Skeletal muscle tissue (tissue), 4 donors: ENCODE data around the gene ACP6. TPM values are rescaled to one million over a fixed set of nuclear protein-coding genes. Genes with fewer than 3 reads are reported as not detected.
A peak's percentile ranks its signal among the peaks of the same experiment; 100 is the strongest.

Experiments used
- H3K27ac ChIP-seq: one replicate; pipeline ENCODE4 v1.7.0; 2013; ENCODE audit warnings: mild to moderate bottlenecking, low read depth, low read length, inconsistent platforms
- H3K27me3 ChIP-seq, 3 donors: one replicate each; pipeline ENCODE4 v1.7.0; 2013; ENCODE audit warnings: low read length in 3 of 3; ENCODE audit not compliant: control insufficient read depth in 3 of 3, insufficient read depth in 3 of 3
- H3K36me3 ChIP-seq, 3 donors: one replicate each; pipeline ENCODE4 v1.7.0; 2013; ENCODE audit warnings: low read length in 3 of 3; ENCODE audit not compliant: control insufficient read depth in 3 of 3, insufficient read depth in 3 of 3
- H3K4me1 ChIP-seq, 3 donors: one replicate each; pipeline ENCODE4 v1.7.0; 2013; ENCODE audit warnings: low read length in 3 of 3, mild to moderate bottlenecking in 3 of 3; ENCODE audit not compliant: control insufficient read depth in 3 of 3, insufficient read depth in 3 of 3
- H3K4me3 ChIP-seq, 3 donors: one replicate each; pipeline ENCODE4 v1.7.0; 2013; ENCODE audit warnings: low read length in 3 of 3
- H3K9ac ChIP-seq, 3 donors: one replicate each; pipeline ENCODE4 v1.7.0; 2013; ENCODE audit warnings: low read length in 3 of 3, mild to moderate bottlenecking in 3 of 3, moderate library complexity in 2 of 3, low read depth in 1 of 3
- H3K9me3 ChIP-seq, 3 donors: one replicate each; pipeline ENCODE4 v1.7.0; 2013; ENCODE audit warnings: low read length in 3 of 3; ENCODE audit not compliant: control insufficient read depth in 3 of 3
- total RNA-seq: library from RNA; depleted of rRNA; stranded (reverse); fragments of >200 nt; gene quantifications from one replicate; pipeline ENCODE4 v1.2.3, GENCODE V29; 2014
- donor health status: Osteomylitis.

ACP6 gene
- total RNA-seq, 1 donor from 2014 or later = 7.8 TPM

- Histone ChIP-seq H3K4me1 (peaks cover 9 to 13% (median 9%) of the 10 kb centered on the region in 3 donors), H3K27ac (no peak overlapping the region), H3K9ac (no peak overlapping the region), H3K36me3 (no peaks in the 10 kb centered on the region), H3K4me3 (no peak overlapping the region), H3K9me3 (no peaks in the 10 kb centered on the region), H3K27me3 (no peaks in the 10 kb centered on the region)
Observed at GRCh38 chr1:147635342-147635741, 35.0 kb downstream of the ACP6 start.

- Histone ChIP-seq H3K27me3 (no peaks in the 10 kb centered on the region), H3K36me3 (no peaks in the 10 kb centered on the region), H3K4me1 (peaks cover 9 to 13% (median 11%) of the 10 kb centered on the region in 3 donors), H3K9me3 (no peaks in the 10 kb centered on the region), H3K4me3 (no peak overlapping the region), H3K9ac (no peak overlapping the region), H3K27ac (no peak overlapping the region)
Observed at GRCh38 chr1:147634645-147635044, 35.7 kb downstream of the ACP6 start.

DNA sequence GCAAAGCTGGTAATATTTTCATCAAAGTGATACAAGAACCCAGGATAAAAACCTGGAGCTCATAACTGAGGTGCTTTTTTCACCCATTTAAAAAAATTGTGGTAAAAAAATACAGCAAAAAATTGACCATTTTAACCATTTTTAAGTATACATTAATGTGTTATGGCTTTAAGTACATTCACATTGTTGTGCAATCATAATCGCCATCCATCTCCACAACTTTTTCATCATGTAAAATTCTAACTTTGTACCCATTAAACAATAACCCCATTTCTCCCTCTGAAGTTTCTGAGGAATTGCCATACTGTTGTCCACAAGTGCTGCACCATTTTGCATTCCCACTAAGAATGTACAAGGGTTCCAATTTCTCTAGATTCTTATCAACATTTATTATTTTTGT, 36.6 kb downstream of the ACP6 start:
- Histone ChIP-seq H3K27me3 (no peaks in the 10 kb centered on the region), H3K36me3 (no peaks in the 10 kb centered on the region), H3K27ac (no peak overlapping the region), H3K4me3 (no peak overlapping the region), H3K4me1 (peaks cover 9 to 13% (median 11%) of the 10 kb centered on the region in 3 donors), H3K9me3 (no peaks in the 10 kb centered on the region), H3K9ac (no peak overlapping the region)

DNA sequence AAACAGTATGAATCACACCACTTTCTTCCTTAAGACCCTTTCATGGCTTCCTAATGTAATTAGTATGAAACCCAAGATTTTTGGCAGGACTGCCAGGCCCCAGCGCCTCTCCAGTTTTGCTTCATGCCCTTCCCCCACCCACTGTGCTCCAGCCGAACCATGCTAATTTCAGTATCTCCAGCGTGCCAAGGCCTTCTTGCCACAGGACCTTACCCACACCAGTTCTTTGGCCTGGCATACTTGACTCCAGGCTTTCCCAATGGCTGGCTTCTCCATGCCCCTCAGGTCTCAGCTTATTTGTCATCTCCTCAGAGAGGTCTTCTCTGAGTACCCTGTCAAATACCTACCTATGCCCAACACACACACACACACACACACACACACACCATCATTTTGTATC, 38.5 kb downstream of the ACP6 start:
- no peak overlapping the region for H3K4me3 ChIP-seq
- H3K4me1 ChIP-seq = peaks cover 9 to 16% (median 14%) of the 10 kb centered on the region in 3 donors
- H3K9ac ChIP-seq = no peak overlapping the region
- H3K9me3 ChIP-seq = no peaks in the 10 kb centered on the region
- H3K27me3 ChIP-seq = no peaks in the 10 kb centered on the region
- H3K27ac ChIP-seq = no peak overlapping the region
- no peaks in the 10 kb centered on the region for H3K36me3 ChIP-seq

- Histone ChIP-seq H3K9ac (peak overlapping the region in 1 of 3 donors; percentile 45), H3K36me3 (no peaks in the 10 kb centered on the region), H3K4me3 (no peak overlapping the region), H3K27me3 (no peaks in the 10 kb centered on the region), H3K4me1 (peaks cover 9 to 16% (median 14%) of the 10 kb centered on the region in 3 donors), H3K27ac (no peak overlapping the region), H3K9me3 (no peaks in the 10 kb centered on the region)
Observed at GRCh38 chr1:147630447-147630846, 39.9 kb downstream of the ACP6 start.

DNA sequence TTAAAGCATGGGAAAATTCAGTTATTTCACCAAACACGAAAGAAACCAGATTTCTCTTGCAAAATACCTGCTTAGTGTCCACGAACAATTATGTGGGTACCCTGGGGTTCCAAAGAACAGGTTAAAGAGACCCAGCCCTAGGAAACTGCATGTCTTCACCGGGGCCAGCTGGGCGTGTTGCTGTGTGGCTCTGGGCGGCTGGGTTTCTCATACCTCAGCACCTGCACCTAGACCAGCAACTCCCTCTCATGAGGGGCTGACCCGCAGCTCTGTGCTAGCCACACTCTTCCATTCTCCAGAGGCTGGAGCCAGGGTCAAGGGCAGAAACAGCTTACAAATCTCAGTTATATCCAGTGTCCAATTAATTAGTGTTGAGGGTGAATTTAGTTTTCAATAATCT, 40.3 kb downstream of the ACP6 start:
- H3K4me1 ChIP-seq = peaks cover 9 to 16% (median 14%) of the 10 kb centered on the region in 3 donors
- no peak overlapping the region for H3K9ac ChIP-seq
- H3K36me3 ChIP-seq = no peaks in the 10 kb centered on the region
- H3K9me3 ChIP-seq = no peaks in the 10 kb centered on the region
- H3K27me3 ChIP-seq = no peaks in the 10 kb centered on the region
- H3K27ac ChIP-seq = no peak overlapping the region
- H3K4me3 ChIP-seq = no peak overlapping the region

DNA sequence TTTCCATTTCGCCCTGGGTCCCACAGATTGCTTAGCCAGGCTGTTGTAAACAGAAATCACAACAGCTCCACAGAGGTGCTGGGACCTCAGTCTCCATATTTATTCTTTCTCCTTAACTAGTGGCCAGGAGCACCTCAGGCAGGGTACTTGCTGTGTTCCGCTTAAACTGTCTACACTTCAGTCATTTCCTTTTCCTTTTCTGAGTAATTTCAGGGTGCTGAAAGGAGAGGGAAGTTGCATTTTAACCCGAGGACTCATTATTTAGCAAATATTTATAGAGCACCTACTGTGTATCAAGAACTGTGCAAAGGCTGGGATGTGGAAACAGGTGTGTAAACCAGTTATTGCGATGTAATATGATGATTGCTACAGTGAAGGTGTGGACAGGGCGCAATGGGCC, 41.9 kb downstream of the ACP6 start:
- Histone ChIP-seq H3K9me3 (no peaks in the 10 kb centered on the region), H3K27ac (no peak overlapping the region), H3K9ac (no peak overlapping the region), H3K4me3 (no peak overlapping the region), H3K27me3 (no peaks in the 10 kb centered on the region), H3K4me1 (peaks cover 9 to 16% (median 14%) of the 10 kb centered on the region in 3 donors), H3K36me3 (peaks cover 2 to 14% (median 6%) of the 10 kb centered on the region in 3 donors)

DNA sequence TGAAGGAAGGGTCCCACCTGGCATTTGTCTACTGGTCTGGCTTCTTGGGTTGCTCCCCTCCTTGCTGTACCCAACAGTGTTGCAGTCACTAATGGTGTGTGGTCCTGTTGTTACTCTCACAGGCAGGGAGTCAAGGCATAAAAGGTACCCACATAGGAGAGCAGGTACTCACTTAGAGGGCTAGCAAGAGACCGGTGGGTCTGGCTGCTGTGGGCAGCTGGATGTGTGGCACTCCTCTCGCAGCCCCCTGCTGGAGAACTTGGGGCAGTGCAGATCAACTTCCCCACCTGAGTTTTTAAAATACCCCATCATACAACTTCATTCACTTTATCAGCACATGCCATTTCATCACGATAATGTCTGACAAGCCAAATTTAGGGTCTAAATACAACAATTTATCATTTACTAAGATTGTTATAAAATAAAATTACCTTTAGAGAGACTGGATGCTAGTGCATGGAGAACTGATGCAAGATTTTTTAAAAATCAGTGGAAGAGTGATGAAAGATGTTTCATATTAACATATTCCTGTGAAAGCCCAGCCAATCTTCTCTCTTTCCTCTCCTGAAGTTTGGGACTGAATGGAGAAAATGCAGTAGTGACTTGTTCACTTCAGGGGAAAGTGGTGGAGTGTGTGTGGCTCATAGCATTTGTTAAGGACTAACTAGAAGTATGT, 42.8 kb downstream of the ACP6 start:
- H3K27me3 ChIP-seq = no peaks in the 10 kb centered on the region
- H3K4me3 ChIP-seq = no peak overlapping the region
- no peaks in the 10 kb centered on the region for H3K9me3 ChIP-seq
- H3K9ac ChIP-seq = no peak overlapping the region
- peaks cover 2 to 15% (median 6%) of the 10 kb centered on the region in 3 donors for H3K36me3 ChIP-seq
- H3K4me1 ChIP-seq = peaks cover 9 to 17% (median 16%) of the 10 kb centered on the region in 3 donors
- no peak overlapping the region for H3K27ac ChIP-seq

- Histone ChIP-seq H3K4me3 (no peak overlapping the region), H3K4me1 (peaks cover 9 to 17% (median 15%) of the 10 kb centered on the region in 3 donors), H3K36me3 (peaks cover 2 to 18% (median 6%) of the 10 kb centered on the region in 3 donors), H3K27me3 (no peaks in the 10 kb centered on the region), H3K27ac (no peak overlapping the region), H3K9me3 (no peaks in the 10 kb centered on the region), H3K9ac (no peak overlapping the region)
Observed at GRCh38 chr1:147626739-147627138, 43.6 kb downstream of the ACP6 start.

GRCh38 chr1:147626291-147626690, 44.0 kb downstream of the ACP6 start:
- H3K27ac ChIP-seq = no peak overlapping the region
- peaks cover 11 to 21% (median 18%) of the 10 kb centered on the region in 3 donors for H3K4me1 ChIP-seq
- H3K9ac ChIP-seq = no peak overlapping the region
- no peaks in the 10 kb centered on the region for H3K9me3 ChIP-seq
- no peaks in the 10 kb centered on the region for H3K27me3 ChIP-seq
- no peak overlapping the region for H3K4me3 ChIP-seq
- H3K36me3 ChIP-seq = peaks cover 2 to 18% (median 6%) of the 10 kb centered on the region in 3 donors
